HEK293 (cell line): Measurements from ENCODE around the gene IRAK1BP1.

Experiments
- CTCF ChIA-PET: fragments of 350-600 bp; formaldehyde crosslinking; extraction: SDS; loops from one replicate; lab custom pipeline; 2021; ENCODE audit warnings: antibody characterized with exemption; lab: Yijun Ruan, JAX
- POLR2A ChIA-PET: fragments of 300-600 bp; formaldehyde crosslinking; extraction: SDS; loops from one replicate; lab custom pipeline; 2020; ENCODE audit warnings: antibody characterized with exemption, inconsistent platforms; lab: Yijun Ruan, JAX
- H3K27ac ChIP-seq: fragments of 200-500 bp; sonication (Bioruptor generic); 2 replicates; pipeline ENCODE4 v1.5.1; 2014; ENCODE audit warnings: low read depth, low read length, control low read depth, inconsistent platforms; ENCODE audit errors: extremely low read depth
- H3K36me3 ChIP-seq, 2 experiments: fragments of 200-500 bp in 1 of 2; sonication (Bioruptor generic) in 1 of 2; 1 replicate in 1 of 2; 2 replicates in 1 of 2; pipeline ENCODE4 v1.5.1; 2014 to 2017; ENCODE audit warnings: inconsistent platforms in 2 of 2, low read length in 2 of 2; ENCODE audit not compliant: control insufficient read depth in 2 of 2, insufficient read depth in 1 of 2
- H3K4me1 ChIP-seq: fragments of 200-500 bp; sonication (Bioruptor generic); 2 replicates; pipeline ENCODE4 v1.5.1; 2014; ENCODE audit warnings: mild to moderate bottlenecking, low read length, inconsistent platforms; ENCODE audit not compliant: control insufficient read depth, insufficient read depth
- H3K4me3 ChIP-seq: 2 replicates; pipeline ENCODE4 v1.5.1; 2011; ENCODE audit warnings: low read depth, mild to moderate bottlenecking, control low read depth, low read length, moderate library complexity
- H3K9me3 ChIP-seq: fragments of 200-500 bp; sonication (Bioruptor generic); 2 replicates; pipeline ENCODE4 v1.5.1; 2014; ENCODE audit warnings: low read depth, low read length, inconsistent platforms; ENCODE audit not compliant: control insufficient read depth, insufficient read depth
- ELK4 ChIP-seq: IDR thresholded peaks from 2 replicates; pipeline ENCODE4 v1.6.1; 2011; ENCODE audit warnings: mild to moderate bottlenecking, low read depth, low read length, borderline replicate concordance
- KLF17 ChIP-seq: fragments of 450-650 bp; formaldehyde crosslinking; IDR thresholded peaks from 2 replicates; pipeline ENCODE4 v1.5.1; 2016; ENCODE audit warnings: missing biosample characterization, missing genetic modification characterization
- OSR2 ChIP-seq: fragments of 450-650 bp; formaldehyde crosslinking; IDR thresholded peaks from 2 replicates; pipeline ENCODE4 v1.5.1; 2016; ENCODE audit warnings: missing biosample characterization, missing genetic modification characterization
- TRIM28 ChIP-seq: IDR thresholded peaks from 2 replicates; pipeline ENCODE4 v1.6.1; 2011; ENCODE audit warnings: low read length, control low read depth, borderline replicate concordance
- ZBTB17 ChIP-seq: fragments of 450-650 bp; formaldehyde crosslinking; IDR thresholded peaks from 2 replicates; pipeline ENCODE4 v1.5.1; 2016; ENCODE audit warnings: missing biosample characterization, missing genetic modification characterization
- ZBTB49 ChIP-seq: fragments of 450-650 bp; formaldehyde crosslinking; IDR thresholded peaks from 2 replicates; pipeline ENCODE4 v1.5.1; 2016; ENCODE audit warnings: missing biosample characterization, missing genetic modification characterization, low read depth
- ZBTB6 ChIP-seq: fragments of 450-650 bp; formaldehyde crosslinking; IDR thresholded peaks from 2 replicates; pipeline ENCODE4 v1.5.1; 2017; ENCODE audit warnings: missing biosample characterization, missing genetic modification characterization
- ZNF114 ChIP-seq: fragments of 450-650 bp; formaldehyde crosslinking; IDR thresholded peaks from 2 replicates; pipeline ENCODE4 v1.5.0; 2017; ENCODE audit warnings: missing biosample characterization, missing genetic modification characterization
- ZNF146 ChIP-seq: fragments of 450-650 bp; formaldehyde crosslinking; IDR thresholded peaks from 2 replicates; pipeline ENCODE4 v1.5.1; 2016; ENCODE audit warnings: missing biosample characterization, missing genetic modification characterization
- ZNF302 ChIP-seq: fragments of 450-650 bp; formaldehyde crosslinking; IDR thresholded peaks from 2 replicates; pipeline ENCODE4 v1.5.1; 2016; ENCODE audit warnings: missing biosample characterization, missing genetic modification characterization, low read depth
- ZNF391 ChIP-seq: fragments of 450-650 bp; formaldehyde crosslinking; IDR thresholded peaks from 2 replicates; pipeline ENCODE4 v1.5.1; 2016; ENCODE audit warnings: low read depth, missing biosample characterization, missing genetic modification characterization, borderline replicate concordance
- ZNF529 ChIP-seq: fragments of 450-650 bp; formaldehyde crosslinking; IDR thresholded peaks from 2 replicates; pipeline ENCODE4 v1.5.1; 2017; ENCODE audit warnings: missing genetic modification characterization, missing biosample characterization; ENCODE audit not compliant: insufficient replicate concordance
- ZNF555 ChIP-seq: fragments of 450-650 bp; formaldehyde crosslinking; conservative IDR thresholded peaks from 2 replicates; pipeline ENCODE4 v1.5.1; 2017; ENCODE audit warnings: missing biosample characterization, mild to moderate bottlenecking, missing genetic modification characterization, inconsistent platforms
- ZNF639 ChIP-seq: fragments of 450-650 bp; formaldehyde crosslinking; IDR thresholded peaks from 2 replicates; pipeline ENCODE4 v1.5.1; 2016; ENCODE audit warnings: missing biosample characterization, missing genetic modification characterization
- ZNF791 ChIP-seq: fragments of 450-650 bp; formaldehyde crosslinking; IDR thresholded peaks from 2 replicates; pipeline ENCODE4 v1.5.1; 2016; ENCODE audit warnings: missing biosample characterization, missing genetic modification characterization
- ZNF792 ChIP-seq: fragments of 450-650 bp; formaldehyde crosslinking; IDR thresholded peaks from 2 replicates; pipeline ENCODE4 v1.5.1; 2016; ENCODE audit warnings: missing biosample characterization, missing genetic modification characterization
- ZSCAN4 ChIP-seq: fragments of 450-650 bp; formaldehyde crosslinking; IDR thresholded peaks from 2 replicates; pipeline ENCODE4 v1.5.1; 2017; ENCODE audit warnings: missing biosample characterization, missing genetic modification characterization

The IRAK1BP1 gene

GRCh38 chr6:78830805-78831204, 36.5 kb upstream of the IRAK1BP1 start (continued):
- TF ChIP-seq ZBTB49 (tag by site-specific recombination) (no peak), ZBTB6 (tag by site-specific recombination) (no peak), ZNF639 (tag by site-specific recombination) (no peak), OSR2 (no peak)

GRCh38 chr6:78831492-78831891, 35.9 kb upstream of the IRAK1BP1 start:
- Histone ChIP-seq H3K4me1 (no peaks in the 10 kb centered on the region), H3K27ac (no peak overlapping the region), H3K9me3 (no peaks in the 10 kb centered on the region), H3K36me3 (no peaks in the 10 kb centered on the region), H3K4me3 (no peak overlapping the region)
- TF ChIP-seq ZNF555 (tag by site-specific recombination) (no peak), KLF17 (tag by site-specific recombination) (no peak), ZNF791 (tag by site-specific recombination) (no peak), ZNF529 (tag by site-specific recombination) (no peak), ZSCAN4 (tag by site-specific recombination) (no peak), ZNF146 (tag by site-specific recombination) (no peak), ZBTB17 (tag by site-specific recombination) (no peak), ZNF792 (tag by site-specific recombination) (no peak), TRIM28 (no peak), ZNF302 (tag by site-specific recombination) (no peak), ZNF391 (no peak), ZBTB6 (tag by site-specific recombination) (no peak), ELK4 (no peak), ZNF114 (no peak)
- CTCF ChIA-PET = no interaction called here
- POLR2A ChIA-PET = no interaction called here
